ENCODE data around the gene OGN.

Gene OGN

GRCh38 chr9:92405818-92406217 is 1.4 kb upstream of the OGN start:
- Histone ChIP-seq H3K4me3 (ENCODE audit: low read length in 2 of 2) (peak overlapping the region; percentile 3 to 57), H3K36me3 (ENCODE audit: control insufficient read depth in 2 of 2, insufficient read depth in 2 of 2, low read length in 2 of 2) (no peaks in the 10 kb centered on the region), H3K4me1 (ENCODE audit: control insufficient read depth, insufficient read depth, low read length) (peaks cover 16% of the 10 kb centered on the region), H3K9me3 (ENCODE audit: control insufficient read depth in 2 of 2, low read length in 2 of 2) (no peaks in the 10 kb centered on the region), H3K27me3 (ENCODE audit: control insufficient read depth in 1 of 2, insufficient read depth in 2 of 2, low read length in 2 of 2) (no peaks in the 10 kb centered on the region), H3K9ac (ENCODE audit: low read length in 2 of 2) (no peak overlapping the region), H3K27ac (ENCODE audit: low read length) (peak overlapping the region; percentile 12)

- Histone ChIP-seq H3K9ac (ENCODE audit: low read length in 2 of 2) (peak overlapping the region in 1 of 2 donors; percentile 51), H3K27ac (ENCODE audit: low read length) (no peak overlapping the region), H3K9me3 (ENCODE audit: control insufficient read depth in 2 of 2, low read length in 2 of 2) (no peaks in the 10 kb centered on the region), H3K4me3 (ENCODE audit: low read length in 2 of 2) (peak overlapping the region; percentile 65 to 71), H3K27me3 (ENCODE audit: control insufficient read depth in 1 of 2, insufficient read depth in 2 of 2, low read length in 2 of 2) (no peaks in the 10 kb centered on the region), H3K36me3 (ENCODE audit: control insufficient read depth in 2 of 2, insufficient read depth in 2 of 2, low read length in 2 of 2) (no peaks in the 10 kb centered on the region), H3K4me1 (ENCODE audit: control insufficient read depth, insufficient read depth, low read length) (peaks cover 9% of the 10 kb centered on the region)
Measured at GRCh38 chr9:92402826-92403745, 1.3 kb downstream of the OGN start.

GRCh38 chr9:92402360-92402759 is 2.0 kb downstream of the OGN start:
- no peak overlapping the region for H3K27ac ChIP-seq (ENCODE audit: low read length)
- no peaks in the 10 kb centered on the region for H3K9me3 ChIP-seq (ENCODE audit: control insufficient read depth in 2 of 2, low read length in 2 of 2)
- H3K9ac ChIP-seq (ENCODE audit: low read length in 2 of 2) = peak overlapping the region in 1 of 2 donors; percentile 6
- H3K4me1 ChIP-seq (ENCODE audit: control insufficient read depth, insufficient read depth, low read length) = peaks cover 9% of the 10 kb centered on the region
- peak overlapping the region; percentile 47 to 65 for H3K4me3 ChIP-seq (ENCODE audit: low read length in 2 of 2)
- H3K27me3 ChIP-seq (ENCODE audit: control insufficient read depth in 1 of 2, insufficient read depth in 2 of 2, low read length in 2 of 2) = no peaks in the 10 kb centered on the region
- H3K36me3 ChIP-seq (ENCODE audit: control insufficient read depth in 2 of 2, insufficient read depth in 2 of 2, low read length in 2 of 2) = no peaks in the 10 kb centered on the region

GRCh38 chr9:92397853-92398252 is 6.5 kb downstream of the OGN start:
- Histone ChIP-seq H3K4me3 (ENCODE audit: low read length in 2 of 2) (no peak overlapping the region), H3K27ac (ENCODE audit: low read length) (peak overlapping the region; percentile 19), H3K9ac (ENCODE audit: low read length in 2 of 2) (no peak overlapping the region), H3K4me1 (ENCODE audit: control insufficient read depth, insufficient read depth, low read length) (no peaks in the 10 kb centered on the region), H3K27me3 (ENCODE audit: control insufficient read depth in 1 of 2, insufficient read depth in 2 of 2, low read length in 2 of 2) (no peaks in the 10 kb centered on the region), H3K36me3 (ENCODE audit: control insufficient read depth in 2 of 2, insufficient read depth in 2 of 2, low read length in 2 of 2) (no peaks in the 10 kb centered on the region), H3K9me3 (ENCODE audit: control insufficient read depth in 2 of 2, low read length in 2 of 2) (no peaks in the 10 kb centered on the region)

- Histone ChIP-seq H3K27me3 (ENCODE audit: control insufficient read depth in 1 of 2, insufficient read depth in 2 of 2, low read length in 2 of 2) (no peaks in the 10 kb centered on the region), H3K4me1 (ENCODE audit: control insufficient read depth, insufficient read depth, low read length) (no peaks in the 10 kb centered on the region), H3K27ac (ENCODE audit: low read length) (no peak overlapping the region), H3K9ac (ENCODE audit: low read length in 2 of 2) (no peak overlapping the region), H3K9me3 (ENCODE audit: control insufficient read depth in 2 of 2, low read length in 2 of 2) (no peaks in the 10 kb centered on the region), H3K4me3 (ENCODE audit: low read length in 2 of 2) (no peak overlapping the region), H3K36me3 (ENCODE audit: control insufficient read depth in 2 of 2, insufficient read depth in 2 of 2, low read length in 2 of 2) (no peaks in the 10 kb centered on the region)
Measured at GRCh38 chr9:92395617-92396016, 8.8 kb downstream of the OGN start.

- Histone ChIP-seq H3K9ac (ENCODE audit: low read length in 2 of 2) (no peak overlapping the region), H3K9me3 (ENCODE audit: control insufficient read depth in 2 of 2, low read length in 2 of 2) (no peaks in the 10 kb centered on the region), H3K4me1 (ENCODE audit: control insufficient read depth, insufficient read depth, low read length) (no peaks in the 10 kb centered on the region), H3K27ac (ENCODE audit: low read length) (no peak overlapping the region), H3K4me3 (ENCODE audit: low read length in 2 of 2) (no peak overlapping the region), H3K27me3 (ENCODE audit: control insufficient read depth in 1 of 2, insufficient read depth in 2 of 2, low read length in 2 of 2) (no peaks in the 10 kb centered on the region), H3K36me3 (ENCODE audit: control insufficient read depth in 2 of 2, insufficient read depth in 2 of 2, low read length in 2 of 2) (no peaks in the 10 kb centered on the region)
Measured at GRCh38 chr9:92393686-92394085, 10.7 kb downstream of the OGN start.

GRCh38 chr9:92392690-92393089 is 11.7 kb downstream of the OGN start:
- H3K27ac ChIP-seq (ENCODE audit: low read length) = no peak overlapping the region
- no peaks in the 10 kb centered on the region for H3K9me3 ChIP-seq (ENCODE audit: control insufficient read depth in 2 of 2, low read length in 2 of 2)
- no peaks in the 10 kb centered on the region for H3K27me3 ChIP-seq (ENCODE audit: control insufficient read depth in 1 of 2, insufficient read depth in 2 of 2, low read length in 2 of 2)
- no peaks in the 10 kb centered on the region for H3K36me3 ChIP-seq (ENCODE audit: control insufficient read depth in 2 of 2, insufficient read depth in 2 of 2, low read length in 2 of 2)
- no peak overlapping the region for H3K4me3 ChIP-seq (ENCODE audit: low read length in 2 of 2)
- no peaks in the 10 kb centered on the region for H3K4me1 ChIP-seq (ENCODE audit: control insufficient read depth, insufficient read depth, low read length)
- H3K9ac ChIP-seq (ENCODE audit: low read length in 2 of 2) = no peak overlapping the region

GRCh38 chr9:92385953-92386352 is 18.4 kb downstream of the OGN start:
- no peak overlapping the region for H3K27ac ChIP-seq (ENCODE audit: low read length)
- H3K4me3 ChIP-seq (ENCODE audit: low read length in 2 of 2) = no peak overlapping the region
- H3K4me1 ChIP-seq (ENCODE audit: control insufficient read depth, insufficient read depth, low read length) = no peaks in the 10 kb centered on the region
- H3K9me3 ChIP-seq (ENCODE audit: control insufficient read depth in 2 of 2, low read length in 2 of 2) = no peaks in the 10 kb centered on the region
- H3K27me3 ChIP-seq (ENCODE audit: control insufficient read depth in 1 of 2, insufficient read depth in 2 of 2, low read length in 2 of 2) = no peaks in the 10 kb centered on the region
- no peaks in the 10 kb centered on the region for H3K36me3 ChIP-seq (ENCODE audit: control insufficient read depth in 2 of 2, insufficient read depth in 2 of 2, low read length in 2 of 2)
- no peak overlapping the region for H3K9ac ChIP-seq (ENCODE audit: low read length in 2 of 2)

GRCh38 chr9:92385477-92385876 is 18.9 kb downstream of the OGN start:
- Histone ChIP-seq H3K27me3 (ENCODE audit: control insufficient read depth in 1 of 2, insufficient read depth in 2 of 2, low read length in 2 of 2) (no peaks in the 10 kb centered on the region), H3K9me3 (ENCODE audit: control insufficient read depth in 2 of 2, low read length in 2 of 2) (no peaks in the 10 kb centered on the region), H3K4me3 (ENCODE audit: low read length in 2 of 2) (no peak overlapping the region), H3K4me1 (ENCODE audit: control insufficient read depth, insufficient read depth, low read length) (no peaks in the 10 kb centered on the region), H3K27ac (ENCODE audit: low read length) (no peak overlapping the region), H3K36me3 (ENCODE audit: control insufficient read depth in 2 of 2, insufficient read depth in 2 of 2, low read length in 2 of 2) (no peaks in the 10 kb centered on the region), H3K9ac (ENCODE audit: low read length in 2 of 2) (no peak overlapping the region)

GRCh38 chr9:92385001-92385400 is 19.4 kb downstream of the OGN start:
- Histone ChIP-seq H3K36me3 (ENCODE audit: control insufficient read depth in 2 of 2, insufficient read depth in 2 of 2, low read length in 2 of 2) (no peaks in the 10 kb centered on the region), H3K27ac (ENCODE audit: low read length) (no peak overlapping the region), H3K4me1 (ENCODE audit: control insufficient read depth, insufficient read depth, low read length) (no peaks in the 10 kb centered on the region)

GRCh38 chr9:92384375-92384774 is 20.0 kb downstream of the OGN start:
- no peak overlapping the region for H3K9ac ChIP-seq (ENCODE audit: low read length in 2 of 2)
- H3K36me3 ChIP-seq (ENCODE audit: control insufficient read depth in 2 of 2, insufficient read depth in 2 of 2, low read length in 2 of 2) = no peaks in the 10 kb centered on the region
- H3K27ac ChIP-seq (ENCODE audit: low read length) = no peak overlapping the region
- no peak overlapping the region for H3K4me3 ChIP-seq (ENCODE audit: low read length in 2 of 2)
- H3K27me3 ChIP-seq (ENCODE audit: control insufficient read depth in 1 of 2, insufficient read depth in 2 of 2, low read length in 2 of 2) = no peaks in the 10 kb centered on the region
- H3K9me3 ChIP-seq (ENCODE audit: control insufficient read depth in 2 of 2, low read length in 2 of 2) = no peaks in the 10 kb centered on the region
- no peaks in the 10 kb centered on the region for H3K4me1 ChIP-seq (ENCODE audit: control insufficient read depth, insufficient read depth, low read length)

More at GRCh38 chr9:92385001-92385400, 19.4 kb downstream of the OGN start:
- Histone ChIP-seq H3K27me3 (ENCODE audit: control insufficient read depth in 1 of 2, insufficient read depth in 2 of 2, low read length in 2 of 2) (no peaks in the 10 kb centered on the region), H3K9me3 (ENCODE audit: control insufficient read depth in 2 of 2, low read length in 2 of 2) (no peaks in the 10 kb centered on the region), H3K9ac (ENCODE audit: low read length in 2 of 2) (no peak overlapping the region), H3K4me3 (ENCODE audit: low read length in 2 of 2) (no peak overlapping the region)

Measured in stomach smooth muscle (tissue), 2 donors.